Measurements from ENCODE around the gene MID2. TPM values are rescaled to one million over a fixed set of nuclear protein-coding genes. Genes with fewer than 3 reads are reported as not detected.

MID2 gene
- total RNA-seq, 6 experiments from 2014 or later: 8.4 to 11.3 (median 10.6) TPM

DNA sequence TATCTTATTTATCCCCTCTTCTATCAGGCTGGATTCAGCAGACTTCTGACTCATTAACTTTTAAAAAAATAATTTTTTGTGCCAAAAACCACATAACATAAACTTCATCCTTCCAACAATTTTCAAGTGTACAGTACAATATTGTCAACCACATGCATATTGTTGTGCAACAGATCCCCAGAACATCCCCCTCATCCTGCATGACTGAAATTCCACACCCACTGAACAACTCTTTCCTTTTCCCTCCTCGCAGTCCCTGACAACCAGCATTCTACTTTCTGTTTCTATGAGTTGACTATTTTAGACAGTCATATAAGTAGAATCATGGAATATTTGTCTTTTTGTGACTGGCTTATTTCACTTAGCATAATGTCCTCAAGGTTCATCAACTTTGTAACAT, 2.2 kb upstream of the MID2 start:
- TF ChIP-seq, protein P1, sequence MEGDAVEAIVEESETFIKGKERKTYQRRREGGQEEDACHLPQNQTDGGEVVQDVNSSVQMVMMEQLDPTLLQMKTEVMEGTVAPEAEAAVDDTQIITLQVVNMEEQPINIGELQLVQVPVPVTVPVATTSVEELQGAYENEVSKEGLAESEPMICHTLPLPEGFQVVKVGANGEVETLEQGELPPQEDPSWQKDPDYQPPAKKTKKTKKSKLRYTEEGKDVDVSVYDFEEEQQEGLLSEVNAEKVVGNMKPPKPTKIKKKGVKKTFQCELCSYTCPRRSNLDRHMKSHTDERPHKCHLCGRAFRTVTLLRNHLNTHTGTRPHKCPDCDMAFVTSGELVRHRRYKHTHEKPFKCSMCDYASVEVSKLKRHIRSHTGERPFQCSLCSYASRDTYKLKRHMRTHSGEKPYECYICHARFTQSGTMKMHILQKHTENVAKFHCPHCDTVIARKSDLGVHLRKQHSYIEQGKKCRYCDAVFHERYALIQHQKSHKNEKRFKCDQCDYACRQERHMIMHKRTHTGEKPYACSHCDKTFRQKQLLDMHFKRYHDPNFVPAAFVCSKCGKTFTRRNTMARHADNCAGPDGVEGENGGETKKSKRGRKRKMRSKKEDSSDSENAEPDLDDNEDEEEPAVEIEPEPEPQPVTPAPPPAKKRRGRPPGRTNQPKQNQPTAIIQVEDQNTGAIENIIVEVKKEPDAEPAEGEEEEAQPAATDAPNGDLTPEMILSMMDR (IDR thresholded peaks at IDR 0.05): no peak
- H3K27me3 Mint-ChIP-seq (ENCODE audit: insufficient read depth): no peaks in the 10 kb centered on the region; the same call in 1 of the 2 replicates
- peaks cover 42% of the 10 kb centered on the region for H3K4me1 Mint-ChIP-seq (ENCODE audit: low read depth)
- H3K27ac Mint-ChIP-seq: no peak overlapping the region; the same call in 1 of the 2 replicates
- H3K9me3 Mint-ChIP-seq: peaks cover 13% of the 10 kb centered on the region
- H3K4me3 Mint-ChIP-seq: peak overlapping the region; percentile 48
- H3K36me3 Mint-ChIP-seq (ENCODE audit: low read depth): no peaks in the 10 kb centered on the region
- peak; percentile 55 for DNase-seq

DNA sequence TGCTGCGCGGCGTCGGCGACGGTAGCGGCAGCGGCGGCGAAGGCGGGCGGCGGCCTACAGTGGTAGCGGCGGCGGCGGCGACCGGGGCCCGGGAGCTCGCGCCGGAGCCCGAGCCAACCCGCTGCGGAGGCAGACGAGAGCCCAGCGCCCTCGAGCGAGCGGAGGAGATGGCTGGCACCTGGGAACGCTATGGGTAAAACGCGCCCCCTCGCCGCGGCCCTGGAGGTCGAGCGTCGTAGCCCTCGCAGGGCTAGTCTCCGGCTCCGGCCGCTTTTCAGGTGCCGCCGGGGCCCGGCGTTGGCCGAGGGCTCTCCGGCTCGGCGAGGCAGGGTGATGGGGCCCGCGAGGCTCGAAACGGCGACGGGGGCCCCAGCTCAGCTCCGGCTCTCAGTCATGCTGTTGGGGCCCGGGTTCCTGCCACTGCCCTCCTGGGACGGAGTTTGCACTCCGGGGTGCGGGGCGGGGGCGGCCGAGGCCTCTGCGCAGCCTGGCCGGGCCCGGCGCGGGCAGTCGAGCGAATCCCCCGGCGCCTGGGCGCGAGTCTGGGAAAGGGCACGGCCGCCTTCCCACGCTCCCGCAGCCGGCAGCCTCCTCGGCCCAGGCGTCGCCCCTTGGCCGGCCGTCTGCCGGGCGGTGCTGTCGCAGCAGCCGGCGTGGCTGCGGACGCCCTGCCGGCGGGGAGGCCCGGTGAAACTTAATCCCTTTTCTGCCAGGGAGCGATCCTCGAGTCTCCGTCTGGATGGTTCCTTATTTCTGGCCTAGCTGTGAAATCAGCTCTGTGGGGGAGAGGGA, 768 bp downstream of the MID2 start:
- Mint-ChIP-seq H3K27ac (peak overlapping the region; percentile 91), H3K27me3 (ENCODE audit: insufficient read depth) (no peaks in the 10 kb centered on the region; the same call in 1 of the 2 replicates), H3K4me1 (ENCODE audit: low read depth) (peaks cover 42% of the 10 kb centered on the region), H3K9me3 (no peaks in the 10 kb centered on the region), H3K36me3 (ENCODE audit: low read depth) (no peaks in the 10 kb centered on the region), H3K4me3 (peak overlapping the region; percentile 95)
- peak; percentile 31 for DNase-seq
- TF ChIP-seq, protein P1 (IDR thresholded peaks at IDR 0.05): no peak

DNA sequence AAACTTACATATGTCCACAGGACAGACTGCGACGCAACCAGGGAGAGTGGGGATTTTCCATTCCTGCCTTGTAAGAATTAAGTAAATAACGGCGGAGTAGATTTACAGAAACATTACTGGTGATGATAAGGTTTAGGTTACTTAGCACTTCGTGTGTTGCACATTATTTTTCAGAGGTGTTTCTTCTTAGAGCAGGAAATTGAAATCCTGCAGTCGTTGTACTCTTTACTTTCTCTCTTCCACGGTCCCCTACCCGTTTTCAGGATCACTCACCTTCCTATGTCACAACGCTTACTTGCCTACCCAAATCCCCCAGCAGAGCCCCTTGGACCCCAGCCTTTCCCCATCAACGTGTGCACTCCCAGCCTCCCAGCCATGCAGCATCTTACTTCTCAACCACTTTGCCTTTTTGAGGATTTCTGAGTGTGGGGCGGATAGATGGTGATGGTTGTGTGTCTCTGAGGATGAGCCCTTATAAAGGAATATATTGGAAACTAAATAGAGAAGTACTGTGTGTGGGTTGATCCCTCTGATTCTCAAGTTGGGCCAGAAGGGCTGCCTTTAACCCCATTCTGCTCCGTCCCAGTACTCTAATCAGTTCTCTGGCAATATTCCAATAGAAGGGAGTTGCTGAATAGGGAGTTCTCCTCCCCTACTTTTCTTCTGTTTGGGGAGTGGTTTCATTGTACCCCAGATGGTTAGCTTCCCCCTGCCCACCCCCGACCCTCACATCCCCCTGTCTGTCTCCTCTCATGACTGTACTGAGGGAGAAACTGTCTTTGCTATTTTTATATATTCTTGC, 1.6 kb downstream of the MID2 start:
- H3K4me3 Mint-ChIP-seq: peak overlapping the region; percentile 95
- DNase-seq: no peak
- H3K9me3 Mint-ChIP-seq: no peaks in the 10 kb centered on the region
- H3K27me3 Mint-ChIP-seq (ENCODE audit: insufficient read depth): no peaks in the 10 kb centered on the region; the same call in 1 of the 2 replicates
- H3K4me1 Mint-ChIP-seq (ENCODE audit: low read depth): peaks cover 42% of the 10 kb centered on the region
- peak overlapping the region; percentile 91 for H3K27ac Mint-ChIP-seq
- no peaks in the 10 kb centered on the region for H3K36me3 Mint-ChIP-seq (ENCODE audit: low read depth)
- TF ChIP-seq, protein P1 (IDR thresholded peaks at IDR 0.05): no peak

DNA sequence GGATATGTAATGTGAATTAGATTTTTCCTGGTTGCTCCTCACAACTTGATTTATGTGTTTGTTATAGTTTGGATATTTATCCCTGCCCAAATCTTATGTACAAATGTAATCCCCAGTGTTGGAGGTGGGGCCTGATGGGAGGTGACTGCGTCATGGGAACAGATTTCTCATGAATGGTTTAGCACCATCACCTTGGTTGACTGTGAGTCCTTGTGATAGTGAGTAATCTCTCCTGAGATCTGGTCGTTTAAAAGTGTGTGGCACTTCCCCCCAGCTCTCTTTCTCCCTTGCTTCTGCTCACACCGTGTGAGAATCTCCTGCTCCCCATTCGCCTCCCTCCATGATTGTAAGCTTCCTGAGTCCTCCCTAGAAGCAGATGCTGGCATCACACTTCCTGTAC, 2.2 kb downstream of the MID2 start:
- no peak for DNase-seq
- no peaks in the 10 kb centered on the region for H3K36me3 Mint-ChIP-seq (ENCODE audit: low read depth)

DNA sequence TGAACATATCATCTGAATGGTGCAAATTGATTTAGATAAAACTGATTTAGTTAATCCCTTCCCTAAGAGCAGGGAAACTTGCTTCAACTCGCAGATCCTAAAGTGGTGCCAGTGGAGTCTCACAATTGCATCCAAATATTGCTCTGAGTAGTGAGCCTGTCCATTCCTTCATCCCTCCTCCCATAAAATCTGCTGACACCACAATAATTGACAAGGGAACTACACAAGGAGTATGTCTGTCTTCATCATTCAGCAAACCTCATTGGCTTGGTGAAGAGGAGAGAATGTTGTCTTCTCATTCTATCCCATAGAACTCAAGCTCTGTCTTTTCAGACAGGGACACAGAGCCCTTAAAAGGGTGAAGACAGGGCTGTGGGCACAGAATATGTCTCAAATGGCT, 4.2 kb downstream of the MID2 start:
- Mint-ChIP-seq H3K27ac (no peak overlapping the region), H3K9me3 (no peaks in the 10 kb centered on the region), H3K36me3 (ENCODE audit: low read depth) (no peaks in the 10 kb centered on the region), H3K4me1 (ENCODE audit: low read depth) (peaks cover 22% of the 10 kb centered on the region), H3K27me3 (ENCODE audit: insufficient read depth) (no peaks in the 10 kb centered on the region; the same call in 1 of the 2 replicates), H3K4me3 (no peak overlapping the region)
- DNase-seq: no peak
- TF ChIP-seq, protein P1 (IDR thresholded peaks at IDR 0.05): no peak

More for the DNA sequence above, 2.2 kb downstream of the MID2 start:
- Mint-ChIP-seq H3K27me3 (ENCODE audit: insufficient read depth) (no peaks in the 10 kb centered on the region; the same call in 1 of the 2 replicates), H3K4me1 (ENCODE audit: low read depth) (peaks cover 42% of the 10 kb centered on the region), H3K9me3 (no peaks in the 10 kb centered on the region), H3K4me3 (peak overlapping the region; percentile 95), H3K27ac (peak overlapping the region; percentile 91)
- TF ChIP-seq, protein P1 (IDR thresholded peaks at IDR 0.05): no peak

Measured in HFFc6 (cell line).